ENCODE data around the gene SPO11.
A peak's percentile ranks its signal among the peaks of the same experiment; 100 is the strongest.

Gene SPO11, protein sequence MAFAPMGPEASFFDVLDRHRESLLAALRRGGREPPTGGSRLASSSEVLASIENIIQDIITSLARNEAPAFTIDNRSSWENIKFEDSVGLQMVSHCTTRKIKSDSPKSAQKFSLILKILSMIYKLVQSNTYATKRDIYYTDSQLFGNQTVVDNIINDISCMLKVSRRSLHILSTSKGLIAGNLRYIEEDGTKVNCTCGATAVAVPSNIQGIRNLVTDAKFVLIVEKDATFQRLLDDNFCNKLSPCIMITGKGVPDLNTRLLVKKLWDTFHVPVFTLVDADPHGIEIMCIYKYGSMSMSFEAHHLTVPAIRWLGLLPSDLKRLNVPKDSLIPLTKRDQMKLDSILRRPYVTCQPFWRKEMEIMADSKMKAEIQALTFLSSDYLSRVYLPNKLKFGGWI

DNA sequence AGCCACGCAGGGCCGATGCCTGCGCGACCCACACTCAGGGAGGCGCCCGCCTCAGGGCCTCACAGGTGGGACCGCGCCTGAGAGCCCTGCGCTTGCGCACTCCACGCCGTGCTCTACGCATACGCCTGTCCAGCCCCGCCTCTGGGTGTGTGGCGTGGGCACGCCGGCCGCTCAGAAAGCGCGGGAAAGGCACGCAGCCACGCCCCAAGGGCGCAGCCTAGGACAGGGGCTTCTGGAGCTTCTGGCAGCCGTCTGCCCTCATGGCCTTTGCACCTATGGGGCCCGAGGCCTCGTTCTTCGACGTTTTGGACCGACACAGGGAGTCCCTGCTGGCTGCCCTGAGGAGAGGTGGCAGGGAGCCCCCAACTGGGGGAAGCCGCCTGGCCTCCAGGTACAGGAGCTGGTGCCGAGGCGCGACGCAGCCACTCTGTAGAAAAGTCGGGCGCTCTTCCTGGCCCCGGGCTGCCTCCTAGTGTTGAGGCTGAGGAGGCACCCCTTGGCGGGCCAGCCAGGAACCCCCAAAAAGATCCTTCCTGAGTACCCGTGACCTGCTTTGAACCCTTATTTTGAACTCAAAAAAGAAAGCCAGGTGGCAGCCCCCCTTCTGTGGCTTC, at the start of gene SPO11:
SPO11 (plus strand) TSS at position 196 of the 614 bp plus-strand sequence; CDS start at position 261, 65 bp downstream.
- DNase-seq (ENCODE audit: low spot score) = no peak

DNA sequence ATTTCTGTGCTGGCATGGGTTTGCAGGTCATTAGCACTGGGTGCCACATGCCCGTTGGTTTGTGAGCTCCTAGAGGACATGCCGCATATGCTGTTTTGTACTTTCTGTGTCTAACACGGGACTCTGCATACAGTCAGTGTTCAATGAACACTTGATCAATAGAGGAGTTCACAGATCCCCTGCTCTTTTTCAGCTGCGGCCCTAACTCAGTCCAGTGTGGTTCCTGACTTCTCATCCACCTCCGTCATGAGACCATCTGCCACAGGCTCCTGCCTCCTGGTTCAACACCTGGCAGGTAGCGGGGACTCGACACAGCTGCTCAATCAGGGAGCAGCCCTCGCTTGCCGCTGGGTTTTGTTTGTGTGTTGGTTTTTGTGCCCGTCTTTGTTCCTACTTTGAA, 49.4 kb upstream of the SPO11 start:
- no peak for DNase-seq (ENCODE audit: low spot score)

DNA sequence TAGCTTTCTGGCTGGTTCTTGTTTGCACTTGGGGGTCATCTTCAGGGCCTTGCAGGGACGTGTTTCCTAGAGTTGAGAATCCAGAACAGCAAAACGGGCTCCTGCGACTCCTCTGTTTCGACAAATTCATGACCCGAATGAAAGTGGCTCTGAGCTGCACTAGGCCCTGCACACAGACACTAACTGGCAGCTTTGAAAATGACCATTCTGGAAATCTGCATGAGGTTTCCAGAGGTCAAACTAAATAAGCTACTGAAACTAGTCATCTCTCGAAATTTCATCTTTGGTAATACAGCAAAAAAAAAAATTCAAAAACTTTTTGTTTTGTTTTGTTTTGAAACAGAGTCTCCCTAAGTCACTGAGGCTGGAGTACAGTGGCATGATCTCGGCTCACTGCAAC, 47.7 kb upstream of the SPO11 start:
- DNase-seq (ENCODE audit: low spot score) = no peak

DNA sequence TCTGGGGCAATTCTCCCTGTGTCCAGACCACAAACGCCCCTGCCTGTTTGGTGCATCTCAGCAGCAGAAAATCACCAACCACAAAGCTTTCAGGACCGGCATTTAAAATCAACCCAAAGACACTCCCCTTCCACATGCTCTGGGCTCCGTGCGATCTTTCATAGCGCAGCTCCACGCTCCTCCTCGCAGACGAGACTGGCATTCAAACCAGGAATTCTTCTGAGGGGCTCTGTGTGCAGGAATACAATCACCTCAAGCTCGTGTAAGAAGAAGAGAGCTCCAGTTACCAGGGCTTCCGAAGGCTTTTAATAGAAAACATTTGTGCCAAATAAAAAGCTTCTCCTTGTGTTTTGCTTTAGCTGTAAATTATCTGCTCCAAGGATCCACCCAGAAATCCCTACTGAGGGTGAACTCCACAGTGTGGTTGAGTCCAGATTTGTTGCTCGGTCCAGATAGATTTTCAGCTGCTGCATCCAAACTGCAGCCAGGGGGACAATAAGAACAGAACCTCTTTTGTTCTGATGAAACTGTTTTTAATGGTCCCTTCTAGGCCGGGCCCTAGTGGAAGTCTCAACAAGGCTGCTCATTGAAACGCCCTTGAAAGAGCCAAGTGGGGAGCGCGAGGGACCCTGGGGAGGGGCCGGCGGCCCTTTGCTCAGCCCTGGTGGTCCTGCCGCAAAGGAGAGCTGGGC, 46.8 kb upstream of the SPO11 start:
- peak; percentile 88 for DNase-seq (ENCODE audit: low spot score)

DNA sequence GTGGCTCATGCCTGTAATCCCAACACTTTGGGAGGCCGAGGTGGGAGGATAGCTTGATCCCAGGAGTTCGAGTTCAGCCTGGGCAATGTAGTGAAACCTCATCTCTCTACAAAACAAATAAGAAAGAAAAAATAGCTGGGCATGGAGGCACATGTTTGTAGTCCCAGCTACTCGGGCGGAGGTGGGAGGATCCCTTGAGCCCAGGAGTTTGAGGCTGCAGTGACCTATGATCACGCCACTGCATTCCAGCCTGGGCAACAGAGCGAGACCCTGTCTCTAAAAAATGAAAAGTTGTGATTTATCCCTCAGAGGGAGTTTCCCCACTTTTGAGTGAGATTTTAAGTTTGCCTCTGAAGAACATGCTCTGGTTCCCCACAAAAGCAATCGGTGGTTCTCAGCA, 45.7 kb upstream of the SPO11 start:
- no peak for DNase-seq (ENCODE audit: low spot score)

DNA sequence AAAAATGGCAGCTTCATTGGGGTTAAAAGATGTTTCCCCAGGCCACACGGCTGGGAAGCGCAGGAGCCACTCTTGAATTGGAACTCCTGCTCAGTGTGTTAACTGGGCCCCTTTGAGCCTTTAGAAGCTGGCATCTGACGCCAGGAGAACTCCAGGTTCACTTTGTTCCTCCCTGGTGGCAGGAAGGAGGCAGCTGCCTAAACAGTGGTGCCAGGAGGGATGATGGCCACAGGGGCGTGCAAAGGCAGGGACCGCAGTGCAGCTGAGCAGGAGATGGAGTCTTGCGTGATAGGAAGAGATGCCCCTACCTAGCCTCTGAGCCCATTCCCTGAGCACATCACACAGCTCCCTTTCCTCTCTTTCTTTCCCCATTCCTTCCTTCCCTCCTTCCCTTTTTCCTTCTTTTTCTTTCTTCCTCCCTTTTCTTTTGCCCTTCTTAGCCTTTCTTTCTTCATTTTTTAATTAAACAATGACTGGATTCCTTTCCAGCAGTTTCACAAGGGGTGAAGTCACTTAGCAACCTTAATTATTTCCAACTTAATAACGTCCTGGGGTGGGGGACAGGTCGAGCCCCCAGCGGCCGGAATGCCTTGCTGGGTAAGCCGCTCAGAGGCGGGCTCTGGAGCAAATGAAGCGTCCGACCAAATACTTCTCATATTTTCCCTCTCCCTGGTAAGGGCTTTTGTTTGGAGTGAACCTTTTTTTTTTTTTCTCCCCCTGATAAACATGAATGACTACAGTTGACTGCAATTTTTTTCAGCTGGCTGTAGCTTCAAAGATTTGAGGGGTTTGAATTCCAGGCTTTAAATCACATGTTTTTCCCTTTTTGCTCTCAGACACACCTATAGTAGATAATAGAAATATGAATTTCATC, 42.4 kb upstream of the SPO11 start:
- DNase-seq (ENCODE audit: low spot score) = no peak

DNA sequence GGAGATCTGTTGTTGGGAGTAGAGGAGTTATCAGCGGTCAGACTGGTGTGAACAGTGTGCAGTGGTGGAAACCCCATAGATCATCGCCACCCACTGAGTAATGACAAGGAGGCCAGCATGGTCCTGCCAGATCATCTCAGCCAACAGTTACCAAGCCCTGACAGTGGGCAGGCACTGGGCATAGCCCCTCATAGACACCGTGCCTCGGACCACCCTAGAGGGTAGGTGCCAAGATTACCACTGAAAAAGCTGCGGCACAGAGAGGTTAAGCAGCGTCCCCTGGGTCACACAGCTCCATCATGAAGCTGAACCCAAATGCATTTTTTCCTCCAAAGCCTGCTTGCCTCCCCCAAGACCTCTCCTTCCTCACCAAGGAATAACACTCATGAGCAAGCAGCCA, 41.7 kb upstream of the SPO11 start:
- no peak for DNase-seq (ENCODE audit: low spot score)

DNA sequence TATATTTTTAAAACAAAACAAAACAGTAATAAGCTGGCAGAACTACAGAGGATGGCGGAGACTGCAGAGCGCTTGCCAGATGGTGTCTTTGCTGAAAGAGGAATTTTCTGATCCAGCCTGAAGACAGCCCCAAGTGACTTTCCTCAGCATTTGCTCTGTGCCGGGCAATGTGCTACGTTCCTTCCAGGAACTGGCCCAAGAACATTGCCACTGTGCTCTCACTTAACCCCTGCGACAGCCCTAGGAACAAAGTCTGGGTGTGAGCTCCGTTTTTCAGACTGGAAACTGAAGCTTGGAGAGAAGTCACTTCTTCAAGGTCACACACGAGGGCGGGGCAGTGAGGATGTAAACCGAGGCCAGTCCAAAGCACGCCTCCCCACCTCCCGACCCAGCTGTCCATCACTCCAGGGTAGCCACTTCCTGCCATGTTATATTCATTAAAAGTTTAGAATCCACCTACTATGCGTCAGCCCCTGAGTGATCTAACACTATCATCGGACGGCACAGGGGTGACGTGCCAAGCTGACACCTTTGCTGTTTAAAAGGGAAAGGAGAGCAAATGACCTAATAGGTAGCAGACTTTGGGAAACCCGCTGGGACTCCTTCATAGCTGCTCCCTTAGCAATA, 40.8 kb upstream of the SPO11 start:
- DNase-seq (ENCODE audit: low spot score) = no peak

DNA sequence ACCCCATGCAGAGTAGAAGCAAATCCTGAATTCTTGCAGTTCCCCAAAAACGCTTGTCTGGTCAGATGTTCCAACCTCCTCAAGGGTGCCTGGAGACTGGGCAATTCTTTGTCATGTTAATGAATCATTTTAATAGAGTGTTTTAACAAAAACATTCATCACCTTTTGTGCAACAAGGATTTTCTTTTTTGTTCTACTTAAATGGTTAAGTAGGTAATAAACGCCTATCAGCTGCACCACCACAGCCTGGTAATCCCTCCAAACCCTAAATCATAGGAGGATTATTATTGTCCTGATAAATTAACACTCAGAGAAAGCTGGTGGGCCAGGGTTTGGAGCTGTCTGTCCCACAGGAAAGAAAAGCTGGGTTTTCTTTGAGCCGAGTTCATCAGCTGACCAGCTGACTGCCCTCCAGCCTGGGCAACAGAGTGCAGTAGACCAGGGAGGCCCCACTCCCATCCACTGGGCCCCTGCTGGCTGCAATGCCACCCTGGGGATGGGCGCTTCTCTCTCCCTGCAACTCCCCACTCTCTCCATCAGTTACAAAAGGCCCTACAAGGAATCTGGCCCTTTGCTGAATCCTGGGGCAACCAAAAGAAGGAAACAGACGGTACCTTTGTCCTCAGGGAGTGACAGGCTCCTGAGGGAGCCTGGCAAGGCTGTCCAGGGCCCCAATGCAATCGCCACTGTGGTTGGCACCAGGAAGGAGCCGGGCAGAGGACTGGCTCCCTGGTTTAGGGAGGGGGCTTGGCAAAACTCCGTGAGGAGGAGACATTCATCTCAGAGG, 40.0 kb upstream of the SPO11 start:
- DNase-seq (ENCODE audit: low spot score) = peak; percentile 79

DNA sequence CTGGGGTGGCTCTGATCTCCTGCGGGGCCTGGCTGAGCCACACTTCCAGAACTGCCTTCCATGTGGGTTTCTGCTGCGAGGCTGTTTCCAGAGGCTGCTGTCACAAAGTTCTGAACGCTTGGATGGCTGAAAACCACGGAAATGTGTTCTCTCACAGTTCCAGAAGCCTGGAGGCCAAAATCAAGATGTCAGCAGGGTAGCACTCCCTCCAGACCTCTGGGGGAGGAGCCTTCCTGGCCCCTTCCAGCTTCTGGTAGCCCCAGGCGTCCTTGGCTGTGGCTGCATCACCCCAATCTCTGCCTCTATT, 39.5 kb upstream of the SPO11 start:
- DNase-seq (ENCODE audit: low spot score) = no peak

DNA sequence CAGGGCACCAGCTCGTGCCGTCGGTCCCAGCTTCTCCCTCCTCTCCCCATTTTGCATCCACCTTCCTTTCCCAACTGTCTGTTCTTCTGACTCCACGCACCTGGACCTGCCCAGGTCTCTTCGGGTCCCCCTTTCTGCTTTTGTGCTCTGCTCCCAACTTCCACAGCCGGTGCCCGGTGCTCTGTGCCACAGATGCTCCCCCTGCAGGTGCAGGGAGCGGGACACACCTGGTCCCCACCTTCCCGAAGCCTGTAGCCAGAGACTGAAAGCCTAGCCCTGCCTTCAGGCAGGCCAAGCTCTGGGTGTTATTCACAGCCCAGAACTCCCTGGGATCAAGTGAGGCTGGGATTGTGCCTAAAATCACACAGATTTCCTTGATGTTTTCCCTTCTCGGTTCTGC, 38.6 kb upstream of the SPO11 start:
- no peak for DNase-seq (ENCODE audit: low spot score)

DNA sequence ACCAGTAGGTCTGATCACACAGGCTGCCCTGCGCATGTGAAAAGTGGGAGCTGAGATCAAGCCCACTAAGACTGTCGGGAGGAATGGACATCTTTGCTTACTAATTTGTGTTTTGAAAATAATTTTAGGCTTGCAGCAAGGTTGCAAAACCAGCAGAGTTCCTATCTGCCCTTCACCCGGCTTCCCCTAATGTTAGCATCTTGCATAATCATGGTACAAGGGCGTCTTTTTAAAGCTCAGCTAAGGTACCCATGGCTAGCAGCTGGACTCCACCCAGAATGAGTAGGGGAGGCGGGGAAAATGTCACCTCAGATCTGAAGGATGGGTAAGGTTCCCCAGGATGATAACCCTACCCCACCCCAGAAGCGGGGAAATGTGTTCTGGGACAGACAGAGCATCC, 37.9 kb upstream of the SPO11 start:
- no peak for DNase-seq (ENCODE audit: low spot score)

DNA sequence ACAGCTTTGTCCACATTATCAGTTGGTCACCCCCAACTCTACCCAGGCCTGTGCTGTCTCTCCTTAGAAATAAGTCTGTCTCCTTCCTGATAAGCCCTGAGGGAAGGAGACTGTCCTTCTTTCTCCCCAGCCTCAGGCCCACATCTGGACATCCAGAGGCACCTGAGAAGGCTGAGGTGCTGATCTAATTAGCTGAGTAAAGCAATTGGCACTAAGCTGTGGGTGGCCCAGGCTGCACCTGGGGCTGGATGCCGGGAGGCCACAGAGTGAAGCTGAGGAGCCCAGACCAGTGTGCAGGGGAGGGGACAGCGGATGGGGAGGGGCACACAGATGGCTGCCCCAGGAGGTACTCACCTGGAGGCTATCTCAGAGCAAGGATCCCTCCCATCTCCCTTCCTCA, 37.0 kb upstream of the SPO11 start:
- no peak for DNase-seq (ENCODE audit: low spot score)

DNA sequence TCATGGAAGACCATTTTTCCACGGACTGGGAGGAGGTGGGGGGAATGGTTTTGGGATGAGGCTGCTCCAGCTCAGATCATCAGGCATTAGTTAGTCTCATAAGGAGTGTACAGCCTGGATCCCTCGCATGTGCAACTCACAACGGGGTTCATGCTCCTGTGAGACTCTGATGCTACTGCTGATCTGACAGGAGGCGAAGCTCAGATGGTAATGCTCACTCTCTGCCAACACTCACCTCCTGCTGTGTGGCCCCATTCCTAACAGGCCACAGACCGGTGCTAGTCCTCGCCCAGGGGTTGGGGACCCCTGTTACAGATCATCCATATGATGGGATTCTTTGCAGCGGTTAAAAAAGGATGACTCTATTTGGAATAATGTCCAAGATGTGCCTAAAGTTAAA, 35.6 kb upstream of the SPO11 start:
- DNase-seq (ENCODE audit: low spot score) = no peak

DNA sequence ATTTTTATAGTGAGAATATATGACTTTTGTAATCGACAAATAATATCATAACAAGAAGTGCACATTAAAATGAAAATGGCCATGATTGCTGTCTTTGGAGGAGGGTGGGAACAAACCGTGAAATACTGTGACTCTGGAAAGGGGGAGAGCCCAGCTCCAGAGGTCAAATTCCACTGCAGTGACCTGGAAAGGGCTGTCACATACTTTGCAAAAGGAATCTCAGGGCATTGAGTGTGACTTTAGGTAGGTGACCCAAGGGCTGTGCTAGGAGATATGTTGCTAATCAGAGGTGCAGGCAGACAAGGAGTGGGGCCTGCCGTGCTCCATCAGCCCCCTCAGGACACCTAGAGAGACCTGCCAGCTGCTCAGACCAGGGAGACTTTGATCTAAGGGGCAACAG, 35.1 kb upstream of the SPO11 start:
- no peak for DNase-seq (ENCODE audit: low spot score)

DNA sequence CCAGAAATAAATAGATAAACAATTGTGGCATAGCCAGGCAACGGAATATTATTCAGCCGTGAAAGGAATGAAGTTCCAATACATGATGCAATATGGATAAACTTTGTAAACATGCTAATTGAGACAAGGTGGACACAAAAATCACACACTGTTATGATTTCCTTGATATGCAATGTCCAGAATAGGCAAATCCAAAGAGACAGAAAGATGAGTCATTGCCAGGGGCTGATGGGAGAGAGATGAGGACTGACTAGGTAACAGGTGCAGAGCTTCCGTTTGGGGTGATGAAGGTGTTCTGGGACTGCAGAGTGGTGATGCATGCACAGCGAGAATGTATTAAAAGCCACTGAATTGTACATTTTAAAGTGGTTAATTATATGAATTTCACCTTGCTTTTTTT, 31.1 kb upstream of the SPO11 start:
- no peak for DNase-seq (ENCODE audit: low spot score)

DNA sequence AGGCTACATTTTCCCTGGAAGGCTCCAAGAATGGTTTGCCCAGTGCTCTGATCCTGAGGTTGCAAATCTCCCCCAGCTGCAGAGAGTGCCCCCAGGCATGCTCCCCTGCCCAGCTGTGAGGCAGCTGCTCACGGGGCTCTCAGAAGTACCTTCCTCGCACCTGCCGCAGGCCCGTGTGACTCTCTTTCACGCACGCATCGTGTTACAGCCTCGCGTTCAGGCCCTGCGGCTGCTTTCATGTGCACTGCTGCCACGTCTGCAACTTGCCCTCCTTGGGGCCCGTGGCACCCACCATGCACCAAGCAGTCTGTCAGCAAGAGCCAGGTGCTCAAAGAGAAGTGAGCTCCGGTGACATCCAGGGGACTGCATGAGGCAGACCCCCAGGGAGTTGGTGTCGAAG, 28.6 kb upstream of the SPO11 start:
- no peak for DNase-seq (ENCODE audit: low spot score)

DNA sequence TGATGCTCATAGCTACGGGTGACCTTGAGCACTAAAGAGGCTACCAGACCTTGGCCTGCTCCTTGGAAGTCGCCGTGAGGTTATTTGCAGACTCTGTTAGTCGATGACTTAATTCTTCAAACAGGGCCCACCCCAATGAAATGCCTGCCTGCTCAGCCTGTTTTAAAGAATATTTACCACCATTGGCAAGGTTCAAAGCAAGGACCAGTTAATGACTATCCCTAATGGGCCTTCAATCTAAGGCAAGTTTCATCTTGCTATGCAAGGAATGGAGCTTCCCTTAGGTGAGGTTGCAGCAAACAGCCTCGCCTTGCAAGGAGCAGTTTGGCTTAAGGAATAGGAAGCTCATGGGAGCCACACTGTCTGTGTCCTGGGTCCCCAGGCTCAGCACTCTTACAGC, 22.9 kb upstream of the SPO11 start:
- DNase-seq (ENCODE audit: low spot score) = no peak

DNA sequence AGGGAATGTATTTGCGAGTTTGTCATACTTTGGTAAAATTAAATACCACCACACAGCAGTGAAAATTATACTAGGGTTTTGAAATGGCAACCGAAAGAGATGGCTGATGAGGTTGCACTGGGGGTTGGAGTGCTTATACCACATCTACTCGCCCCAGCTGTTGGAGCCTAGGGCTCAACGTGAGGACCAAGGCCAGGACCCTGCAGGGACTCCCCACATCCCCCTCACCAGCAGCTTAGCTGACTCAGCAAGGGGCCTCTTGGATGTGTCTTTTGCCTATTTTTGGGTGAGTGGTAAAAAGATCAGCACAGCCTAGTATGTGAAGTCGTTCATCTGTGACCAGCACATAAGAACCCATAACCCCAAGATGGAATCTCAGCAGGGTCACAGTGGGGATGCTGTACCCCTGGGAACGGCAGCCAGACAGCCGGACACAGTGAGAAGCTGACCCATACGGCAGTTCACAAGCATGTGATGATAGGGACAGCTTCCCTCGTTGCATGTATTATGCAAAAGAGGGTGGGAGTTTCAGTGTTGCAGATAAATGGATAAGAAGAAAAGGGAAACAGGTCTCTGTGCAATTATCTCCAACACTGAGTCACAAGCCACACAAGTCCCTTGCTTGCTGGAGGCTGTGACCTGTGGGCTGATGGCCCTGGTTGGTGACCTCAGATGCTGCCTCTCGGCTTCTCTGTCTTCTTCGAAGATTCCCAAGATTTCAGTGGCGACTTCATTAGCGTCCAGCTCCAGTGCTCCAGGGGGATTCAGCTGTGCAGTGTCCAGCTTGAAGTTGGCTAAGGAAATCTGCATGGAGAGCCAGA, 20.9 kb upstream of the SPO11 start:
- no peak for DNase-seq (ENCODE audit: low spot score)

DNA sequence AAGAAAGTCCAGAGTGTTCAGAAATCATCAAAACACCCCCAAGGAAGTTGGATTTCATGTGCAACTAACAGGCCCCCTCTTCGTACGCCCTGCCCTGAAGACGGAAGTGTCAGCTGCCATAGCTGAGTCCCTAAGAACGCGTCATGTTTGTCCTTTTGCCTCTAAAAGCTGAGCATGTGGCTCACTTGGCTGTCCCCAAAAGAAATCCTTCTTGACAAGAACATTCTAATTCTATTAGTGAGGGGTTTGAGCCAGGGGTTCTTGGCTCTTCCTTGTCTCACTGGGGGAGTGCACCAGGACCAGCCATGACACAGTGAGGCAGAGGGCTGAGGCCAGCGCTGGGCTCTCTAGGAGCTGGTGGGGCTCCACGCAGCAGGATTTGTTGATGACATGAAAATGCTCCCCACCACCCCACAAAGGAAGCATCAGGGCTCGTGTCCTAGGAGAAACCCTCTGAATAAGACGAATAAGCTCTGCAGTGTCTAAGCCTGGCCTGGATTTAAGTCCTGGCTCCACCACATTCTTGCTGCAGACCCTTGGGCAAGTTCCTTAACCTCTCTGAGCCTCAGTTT, 20.0 kb upstream of the SPO11 start:
- DNase-seq (ENCODE audit: low spot score) = no peak

All from globus pallidus (tissue), 1 donor.